K562 (cell line): ENCODE measurements around the gene CBLIF. TPM values are rescaled to one million over a fixed set of nuclear protein-coding genes. Genes with fewer than 3 reads are reported as not detected.

Experiments
- ATAC-seq: fragments of 200-7000 bp; cut with Tn5 transposase; 3 replicates; pipeline ENCODE4 v1.9.1; 2020; ENCODE audit warnings: moderate library complexity
- BruUV-seq: library from RNA; stranded (reverse); fragments of 400-500 nt; replicated peaks from 2 replicates; lab custom pipeline; 2021; lab: Mats Ljungman, UMichigan
- CTCF ChIA-PET: fragments of 300-600 bp; formaldehyde crosslinking; extraction: SDS; loops from one replicate; lab custom pipeline; 2021; ENCODE audit warnings: low intra/inter-chr PET ratio; lab: Yijun Ruan, JAX
- POLR2A ChIA-PET: fragments of 300-600, 350-650 bp; sonication (Branson Sonifier 250); formaldehyde crosslinking; extraction: SDS; loops from one replicate; lab custom pipeline; 2021; ENCODE audit warnings: antibody characterized with exemption, inconsistent platforms; lab: Yijun Ruan, JAX
- DNase-seq, 4 experiments: peaks; one replicate each; pipeline versions ENCODE4 v3.0.0 to v3.0.0-alpha.2; 2011 to 2018; ENCODE audit warnings: low spot score in 3 of 4, mixed read lengths in 3 of 4; ENCODE audit errors: extremely low read depth in 1 of 4
- FAIRE-seq: peaks from 2 replicates; lab custom pipeline; 2011; peaks lifted over from hg19 to GRCh38; lab: Jason Lieb, UNC
- H2AFZ ChIP-seq: 2 replicates; pipeline ENCODE4 v1.6.0; 2011; ENCODE audit warnings: low read depth, low read length, control low read depth, inconsistent platforms
- H3K27ac ChIP-seq: fragments of 200-600 bp; 3 replicates; pipeline ENCODE4 v1.8.0; 2011; ENCODE audit warnings: low read depth, mild to moderate bottlenecking, control low read depth, inconsistent platforms, low read length, moderate library complexity, mixed read lengths; ENCODE audit errors: extremely low read depth
- H3K27me3 ChIP-seq, 2 experiments: fragments of 300-600 bp in 1 of 2; 2 replicates in 1 of 2; 3 replicates in 1 of 2; pipeline versions ENCODE4 v1.6.0 to v1.8.0; 2011; ENCODE audit warnings: inconsistent platforms in 2 of 2, low read length in 2 of 2, mild to moderate bottlenecking in 1 of 2, mixed read lengths in 1 of 2, moderate library complexity in 1 of 2; ENCODE audit not compliant: control insufficient read depth in 2 of 2, insufficient read depth in 2 of 2
- H3K36me3 ChIP-seq: fragments of 300-600 bp; 3 replicates; pipeline ENCODE4 v1.8.0; 2011; ENCODE audit warnings: mild to moderate bottlenecking, low read length, inconsistent platforms; ENCODE audit not compliant: control insufficient read depth, insufficient read depth
- H3K4me1 ChIP-seq, 2 experiments: fragments of 200-600 bp in 1 of 2; replicated peaks in 1 of 2; 2 replicates in 1 of 2; 3 replicates in 1 of 2; pipeline versions ENCODE4 v1.5.1 to v1.8.0; 2011; ENCODE audit warnings: inconsistent platforms in 2 of 2, low read length in 2 of 2, mild to moderate bottlenecking in 1 of 2, mixed read lengths in 1 of 2, moderate library complexity in 1 of 2; ENCODE audit not compliant: control insufficient read depth in 2 of 2, insufficient read depth in 2 of 2
- H3K4me2 ChIP-seq: 2 replicates; pipeline ENCODE4 v1.6.1; 2011; ENCODE audit warnings: low read length, control low read depth, inconsistent platforms, mixed read lengths; ENCODE audit not compliant: insufficient read depth
- H3K4me3 ChIP-seq: fragments of 200-600 bp; sonication (generic), shearing (Covaris generic); 2 replicates; pipeline ENCODE4 v1.5.1; 2016; ENCODE audit warnings: control low read depth, inconsistent platforms
- H3K79me2 ChIP-seq: fragments of 200-600 bp; 3 replicates; pipeline ENCODE4 v1.8.0; 2011; ENCODE audit warnings: low read length, inconsistent platforms; ENCODE audit not compliant: control insufficient read depth, insufficient read depth
- H3K9ac ChIP-seq, 2 experiments: 2 replicates each; pipeline versions ENCODE4 v1.6.0 to v1.6.1; 2011; ENCODE audit warnings: low read depth in 2 of 2, low read length in 2 of 2, control low read depth in 1 of 2, inconsistent platforms in 1 of 2, mild to moderate bottlenecking in 1 of 2, mixed read lengths in 1 of 2; ENCODE audit not compliant: insufficient read depth in 1 of 2
- H3K9me1 ChIP-seq: one replicate; pipeline ENCODE4 v1.6.0; 2011; ENCODE audit warnings: inconsistent platforms, mild to moderate bottlenecking, low read length, moderate library complexity; ENCODE audit not compliant: control insufficient read depth, insufficient read depth
- H3K9me3 ChIP-seq: replicated peaks from 2 replicates; pipeline ENCODE4 v1.5.1; 2011; ENCODE audit warnings: low read depth, low read length, inconsistent platforms; ENCODE audit not compliant: control insufficient read depth, insufficient read depth
- H4K20me1 ChIP-seq: replicated peaks from 2 replicates; pipeline ENCODE4 v1.6.1; 2011; ENCODE audit warnings: low read length, inconsistent platforms, mixed read lengths; ENCODE audit not compliant: control insufficient read depth, insufficient read depth
- HNRNPUL1 ChIP-seq: fragments of 200-400 bp; formaldehyde crosslinking; IDR thresholded peaks from 2 replicates; pipeline ENCODE4 v1.6.1; 2017; ENCODE audit warnings: low read length
- HOXB6 ChIP-seq: fragments of 250-450 bp; sonication (Bioruptor Pico); IDR thresholded peaks from 2 replicates; pipeline ENCODE4 v1.5.1; 2022; ENCODE audit warnings: mild to moderate bottlenecking, borderline replicate concordance
- PYGO2 ChIP-seq: fragments of 450-650 bp; IDR thresholded peaks from 2 replicates; pipeline ENCODE4 v1.6.1; 2016; ENCODE audit warnings: mild to moderate bottlenecking, missing genetic modification characterization, moderate library complexity, missing compliant biosample characterization
- ZNF24 ChIP-seq: fragments of 450-650 bp; IDR thresholded peaks from 2 replicates; pipeline ENCODE4 v1.6.1; 2016
- ZNF444 ChIP-seq: fragments of 250-450 bp; sonication (Bioruptor Pico); IDR thresholded peaks from 2 replicates; pipeline ENCODE4 v1.4.0; 2020; ENCODE audit warnings: mild to moderate bottlenecking, moderate library complexity
- ZNF695 ChIP-seq: fragments of 450-650 bp; formaldehyde crosslinking; IDR thresholded peaks from 2 replicates; pipeline ENCODE4 v1.4.0; 2020; ENCODE audit warnings: mild to moderate bottlenecking, moderate library complexity
- in situ Hi-C: fragments of 300-500 bp; cut with MboI; formaldehyde crosslinking; loops from 4 replicates; pipeline ENCODE4 v1.15.0; 2018; ENCODE audit warnings: inconsistent platforms, mixed read lengths
- intact Hi-C: fragments of 100-400 bp; cut with micrococcal nuclease; formaldehyde crosslinking; loops from 2 replicates; pipeline ENCODE4 v1.14.2; 2022
- polyA plus RNA-seq, 8 experiments: library from polyadenylated mRNA; depleted of rRNA in 4 of 8; stranded (reverse) in 5 of 8; unstranded in 3 of 8; fragments of >200 nt; fragmentation: Nextera tagmentation in 2 of 8; fragmentation: Illumina TruSeq in 1 of 8; extraction: Ambion mirVana in 2 of 8; extraction: Trizol in 1 of 8; gene quantifications; 2 replicates each; pipeline versions ENCODE4 v1.2.1 to v1.2.3, GENCODE V29; 2011 to 2014; ENCODE audit warnings: inconsistent platforms in 1 of 8, missing spikeins in 1 of 8
- total RNA-seq, 7 experiments: library from RNA; depleted of rRNA in 6 of 7; stranded (reverse); fragments of >200 nt in 6 of 7; fragmentation: Illumina TruSeq in 2 of 7; extraction: Trizol in 2 of 7; gene quantifications; 2 replicates each; pipeline versions ENCODE4 v1.2.1 to v1.2.3, GENCODE V29; 2011 to 2021; ENCODE audit warnings: low replicate concordance in 1 of 7
- TF ChIP-seq, protein P1 (sequence below), 2 experiments: fragments of 150-350 bp in 1 of 2; IDR thresholded peaks; 2 replicates each; pipeline ENCODE4 v1.6.1; 2012 to 2016; ENCODE audit warnings: low read depth in 2 of 2, low read length in 2 of 2, mild to moderate bottlenecking in 1 of 2, moderate library complexity in 1 of 2
- TF ChIP-seq, protein P2 (sequence below): fragments of 200-800 bp; sonication (Bioruptor generic); IDR thresholded peaks from 2 replicates; pipeline ENCODE4 v1.6.1; 2017; ENCODE audit warnings: missing genetic modification characterization, missing compliant biosample characterization
- TF ChIP-seq, protein P3 (sequence below): fragments of 450-650 bp; IDR thresholded peaks from 2 replicates; pipeline ENCODE4 v1.6.1; 2016; ENCODE audit warnings: borderline replicate concordance
- TF ChIP-seq, protein P4 (sequence below): fragments of 450-650 bp; formaldehyde crosslinking; IDR thresholded peaks from 2 replicates; pipeline ENCODE4 v1.4.0; 2020; ENCODE audit warnings: mild to moderate bottlenecking, moderate library complexity
- TF ChIP-seq, protein P5 (sequence below): fragments of 250-450 bp; sonication (Bioruptor Pico); IDR thresholded peaks from 2 replicates; pipeline ENCODE4 v1.4.0; 2020; ENCODE audit warnings: mild to moderate bottlenecking

CBLIF gene
- total and polyA plus RNA-seq, 9 of the 15 experiments (the other 6 are each of a cell fraction or from before 2014, with no cell fraction given) = 0.07 to 0.83 (median 0.54) TPM

DNA sequence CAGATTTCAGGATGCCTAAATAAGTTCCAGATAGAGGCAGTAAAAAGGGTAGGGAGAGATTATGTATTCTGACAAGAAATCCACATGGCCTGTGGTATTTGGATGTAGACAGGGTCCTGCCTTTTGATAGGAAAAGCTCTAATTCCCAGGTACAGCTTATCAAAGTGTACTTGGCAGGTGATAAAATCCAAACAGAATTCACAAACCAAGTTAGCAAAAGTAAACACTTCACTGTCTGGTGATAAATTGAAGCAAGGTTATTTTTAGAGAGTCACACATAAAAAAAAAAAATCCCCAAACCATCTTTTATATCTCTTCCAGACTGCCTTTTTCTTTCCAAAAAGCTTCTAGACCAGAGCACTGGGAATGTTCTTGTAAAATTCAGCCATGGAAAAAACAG is 5.7 kb downstream of the CBLIF start:
- no TSS peak for BruUV-seq
- Histone ChIP-seq H3K4me3 (no peak overlapping the region), H3K4me2 (no peak overlapping the region), H3K27me3 (no peaks in the 10 kb centered on the region), H4K20me1 (no peaks in the 10 kb centered on the region), H3K9me3 (no peaks in the 10 kb centered on the region), H3K9ac (no peak overlapping the region), H3K9me1 (no peaks in the 10 kb centered on the region), H3K4me1 (peaks cover 0 to 17% of the 10 kb centered on the region in 2 experiments; a peak in 4 of 5 replicates), H2AFZ (no peak overlapping the region), H3K79me2 (no peaks in the 10 kb centered on the region), H3K27ac (no peak overlapping the region), H3K36me3 (no peaks in the 10 kb centered on the region)
- intact Hi-C loops = no loop called here
- in situ Hi-C loops = no loop called here
- DNase-seq (no peak), FAIRE-seq (no peak), ATAC-seq (no peak)
- TF ChIP-seq, protein P1, sequence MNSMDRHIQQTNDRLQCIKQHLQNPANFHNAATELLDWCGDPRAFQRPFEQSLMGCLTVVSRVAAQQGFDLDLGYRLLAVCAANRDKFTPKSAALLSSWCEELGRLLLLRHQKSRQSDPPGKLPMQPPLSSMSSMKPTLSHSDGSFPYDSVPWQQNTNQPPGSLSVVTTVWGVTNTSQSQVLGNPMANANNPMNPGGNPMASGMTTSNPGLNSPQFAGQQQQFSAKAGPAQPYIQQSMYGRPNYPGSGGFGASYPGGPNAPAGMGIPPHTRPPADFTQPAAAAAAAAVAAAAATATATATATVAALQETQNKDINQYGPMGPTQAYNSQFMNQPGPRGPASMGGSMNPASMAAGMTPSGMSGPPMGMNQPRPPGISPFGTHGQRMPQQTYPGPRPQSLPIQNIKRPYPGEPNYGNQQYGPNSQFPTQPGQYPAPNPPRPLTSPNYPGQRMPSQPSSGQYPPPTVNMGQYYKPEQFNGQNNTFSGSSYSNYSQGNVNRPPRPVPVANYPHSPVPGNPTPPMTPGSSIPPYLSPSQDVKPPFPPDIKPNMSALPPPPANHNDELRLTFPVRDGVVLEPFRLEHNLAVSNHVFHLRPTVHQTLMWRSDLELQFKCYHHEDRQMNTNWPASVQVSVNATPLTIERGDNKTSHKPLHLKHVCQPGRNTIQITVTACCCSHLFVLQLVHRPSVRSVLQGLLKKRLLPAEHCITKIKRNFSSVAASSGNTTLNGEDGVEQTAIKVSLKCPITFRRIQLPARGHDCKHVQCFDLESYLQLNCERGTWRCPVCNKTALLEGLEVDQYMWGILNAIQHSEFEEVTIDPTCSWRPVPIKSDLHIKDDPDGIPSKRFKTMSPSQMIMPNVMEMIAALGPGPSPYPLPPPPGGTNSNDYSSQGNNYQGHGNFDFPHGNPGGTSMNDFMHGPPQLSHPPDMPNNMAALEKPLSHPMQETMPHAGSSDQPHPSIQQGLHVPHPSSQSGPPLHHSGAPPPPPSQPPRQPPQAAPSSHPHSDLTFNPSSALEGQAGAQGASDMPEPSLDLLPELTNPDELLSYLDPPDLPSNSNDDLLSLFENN (IDR thresholded peaks at IDR 0.05; ENCODE audit: low read depth in 2 of 2, low read length in 2 of 2) = no peak
- TF ChIP-seq ZNF695 (CRISPR knock-in tag) (no peak), HNRNPUL1 (no peak), ZNF24 (no peak), ZNF444 (CRISPR knock-in tag) (no peak), HOXB6 (no peak), PYGO2 (tag) (no peak)
- TF ChIP-seq, protein P2, sequence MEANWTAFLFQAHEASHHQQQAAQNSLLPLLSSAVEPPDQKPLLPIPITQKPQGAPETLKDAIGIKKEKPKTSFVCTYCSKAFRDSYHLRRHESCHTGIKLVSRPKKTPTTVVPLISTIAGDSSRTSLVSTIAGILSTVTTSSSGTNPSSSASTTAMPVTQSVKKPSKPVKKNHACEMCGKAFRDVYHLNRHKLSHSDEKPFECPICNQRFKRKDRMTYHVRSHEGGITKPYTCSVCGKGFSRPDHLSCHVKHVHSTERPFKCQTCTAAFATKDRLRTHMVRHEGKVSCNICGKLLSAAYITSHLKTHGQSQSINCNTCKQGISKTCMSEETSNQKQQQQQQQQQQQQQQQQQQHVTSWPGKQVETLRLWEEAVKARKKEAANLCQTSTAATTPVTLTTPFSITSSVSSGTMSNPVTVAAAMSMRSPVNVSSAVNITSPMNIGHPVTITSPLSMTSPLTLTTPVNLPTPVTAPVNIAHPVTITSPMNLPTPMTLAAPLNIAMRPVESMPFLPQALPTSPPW (CRISPR knock-in tag) = no peak
- TF ChIP-seq, protein P3, sequence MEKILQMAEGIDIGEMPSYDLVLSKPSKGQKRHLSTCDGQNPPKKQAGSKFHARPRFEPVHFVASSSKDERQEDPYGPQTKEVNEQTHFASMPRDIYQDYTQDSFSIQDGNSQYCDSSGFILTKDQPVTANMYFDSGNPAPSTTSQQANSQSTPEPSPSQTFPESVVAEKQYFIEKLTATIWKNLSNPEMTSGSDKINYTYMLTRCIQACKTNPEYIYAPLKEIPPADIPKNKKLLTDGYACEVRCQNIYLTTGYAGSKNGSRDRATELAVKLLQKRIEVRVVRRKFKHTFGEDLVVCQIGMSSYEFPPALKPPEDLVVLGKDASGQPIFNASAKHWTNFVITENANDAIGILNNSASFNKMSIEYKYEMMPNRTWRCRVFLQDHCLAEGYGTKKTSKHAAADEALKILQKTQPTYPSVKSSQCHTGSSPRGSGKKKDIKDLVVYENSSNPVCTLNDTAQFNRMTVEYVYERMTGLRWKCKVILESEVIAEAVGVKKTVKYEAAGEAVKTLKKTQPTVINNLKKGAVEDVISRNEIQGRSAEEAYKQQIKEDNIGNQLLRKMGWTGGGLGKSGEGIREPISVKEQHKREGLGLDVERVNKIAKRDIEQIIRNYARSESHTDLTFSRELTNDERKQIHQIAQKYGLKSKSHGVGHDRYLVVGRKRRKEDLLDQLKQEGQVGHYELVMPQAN = no peak
- TF ChIP-seq, protein P4, sequence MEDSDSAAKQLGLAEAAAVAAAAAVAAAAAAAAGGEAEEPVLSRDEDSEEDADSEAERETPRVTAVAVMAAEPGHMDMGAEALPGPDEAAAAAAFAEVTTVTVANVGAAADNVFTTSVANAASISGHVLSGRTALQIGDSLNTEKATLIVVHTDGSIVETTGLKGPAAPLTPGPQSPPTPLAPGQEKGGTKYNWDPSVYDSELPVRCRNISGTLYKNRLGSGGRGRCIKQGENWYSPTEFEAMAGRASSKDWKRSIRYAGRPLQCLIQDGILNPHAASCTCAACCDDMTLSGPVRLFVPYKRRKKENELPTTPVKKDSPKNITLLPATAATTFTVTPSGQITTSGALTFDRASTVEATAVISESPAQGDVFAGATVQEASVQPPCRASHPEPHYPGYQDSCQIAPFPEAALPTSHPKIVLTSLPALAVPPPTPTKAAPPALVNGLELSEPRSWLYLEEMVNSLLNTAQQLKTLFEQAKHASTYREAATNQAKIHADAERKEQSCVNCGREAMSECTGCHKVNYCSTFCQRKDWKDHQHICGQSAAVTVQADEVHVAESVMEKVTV = no peak
- TF ChIP-seq, protein P5, sequence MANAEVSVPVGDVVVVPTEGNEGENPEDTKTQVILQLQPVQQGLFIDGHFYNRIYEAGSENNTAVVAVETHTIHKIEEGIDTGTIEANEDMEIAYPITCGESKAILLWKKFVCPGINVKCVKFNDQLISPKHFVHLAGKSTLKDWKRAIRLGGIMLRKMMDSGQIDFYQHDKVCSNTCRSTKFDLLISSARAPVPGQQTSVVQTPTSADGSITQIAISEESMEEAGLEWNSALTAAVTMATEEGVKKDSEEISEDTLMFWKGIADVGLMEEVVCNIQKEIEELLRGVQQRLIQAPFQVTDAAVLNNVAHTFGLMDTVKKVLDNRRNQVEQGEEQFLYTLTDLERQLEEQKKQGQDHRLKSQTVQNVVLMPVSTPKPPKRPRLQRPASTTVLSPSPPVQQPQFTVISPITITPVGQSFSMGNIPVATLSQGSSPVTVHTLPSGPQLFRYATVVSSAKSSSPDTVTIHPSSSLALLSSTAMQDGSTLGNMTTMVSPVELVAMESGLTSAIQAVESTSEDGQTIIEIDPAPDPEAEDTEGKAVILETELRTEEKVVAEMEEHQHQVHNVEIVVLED (CRISPR knock-in tag) = no peak
- CTCF ChIA-PET = interaction anchor here (0.7 kb wide), 1 partner anchor 421 kb away, joined by 3 read pairs; no protein-coding TSS in a partner anchor
- POLR2A ChIA-PET = no interaction called here
